Fibroblast of villous mesenchyme (primary cell): ENCODE data around the gene FLNB. TPM values are rescaled to one million over a fixed set of nuclear protein-coding genes. Genes with fewer than 3 reads are reported as not detected.

Source experiments
- DNase-seq: peaks from one replicate; pipeline ENCODE4 v3.0.0-alpha.2; 2010; ENCODE audit warnings: low read depth
- H3K4me3 ChIP-seq: 2 replicates; pipeline ENCODE4 v1.5.1; 2011; ENCODE audit warnings: low read depth, mild to moderate bottlenecking, low read length
- CTCF ChIP-seq: IDR thresholded peaks from 2 replicates; pipeline ENCODE4 v1.5.1; 2012; ENCODE audit warnings: low read depth, mild to moderate bottlenecking, low read length; ENCODE audit not compliant: insufficient read depth
- total RNA-seq: library from RNA; depleted of rRNA; stranded (reverse); fragments of >200 nt; gene quantifications from 2 replicates; pipeline ENCODE4 v1.2.3, GENCODE V29; 2012

FLNB gene
- total RNA-seq, 1 donor, result 325 TPM

- TF ChIP-seq CTCF, result no peak
- no peak for DNase-seq
- H3K4me3 ChIP-seq, result no peak overlapping the region
Observed at GRCh38 chr3:58169371-58169770, 161.1 kb downstream of the FLNB start.

- no peak for DNase-seq
- TF ChIP-seq CTCF, result no peak
- no peak overlapping the region for H3K4me3 ChIP-seq
Observed at GRCh38 chr3:58170376-58170775, 162.2 kb downstream of the FLNB start.

- H3K4me3 ChIP-seq, result no peak overlapping the region
- TF ChIP-seq CTCF, result no peak
- no peak for DNase-seq
Observed at GRCh38 chr3:58171126-58171525, 162.9 kb downstream of the FLNB start.

GRCh38 chr3:58173029-58173668 is 164.9 kb downstream of the FLNB start:
- TF ChIP-seq CTCF, result no peak
- no peak for DNase-seq
- no peak overlapping the region for H3K4me3 ChIP-seq

GRCh38 chr3:58173669-58174398 is 165.6 kb downstream of the FLNB start:
- DNase-seq, result peak; percentile 19
- peak; percentile 30 for TF ChIP-seq CTCF
- H3K4me3 ChIP-seq, result no peak overlapping the region

GRCh38 chr3:58175187-58175436 is 166.9 kb downstream of the FLNB start:
- H3K4me3 ChIP-seq, result no peak overlapping the region
- TF ChIP-seq CTCF, result no peak
- no peak for DNase-seq
